Natural killer cell (primary cell): ENCODE measurements around the gene PRRT3. TPM values are rescaled to one million over a fixed set of nuclear protein-coding genes. Genes with fewer than 3 reads are reported as not detected.
A peak's percentile ranks its signal among the peaks of the same experiment; 100 is the strongest.

ENCODE experiments used
- ATAC-seq, 3 donors: fragments of 150-1000 bp in 2 of 3; fragments of 200-7000 bp in 1 of 3; cut with Tn5 transposase; 1 replicate in 1 of 3; 2 replicates in 2 of 3; pipeline ENCODE4 v1.10.0; 2021; ENCODE audit warnings: mild to moderate bottlenecking in 2 of 3, moderate library complexity in 2 of 3
- DNase-seq, 2 donors: peaks; one replicate each; pipeline versions ENCODE4 v3.0.0 to v3.0.0-alpha.2; 2013 to 2021; ENCODE audit warnings: mixed read lengths in 1 of 2
- H3K27ac ChIP-seq: one replicate; pipeline ENCODE4 v1.5.1; 2013; ENCODE audit warnings: mild to moderate bottlenecking, low read length
- H3K27me3 ChIP-seq: one replicate; pipeline ENCODE4 v1.6.1; 2013; ENCODE audit warnings: low read length; ENCODE audit not compliant: control insufficient read depth, insufficient read depth
- H3K36me3 ChIP-seq: one replicate; pipeline ENCODE4 v1.6.1; 2013; ENCODE audit warnings: low read length; ENCODE audit not compliant: control insufficient read depth, insufficient read depth
- H3K4me1 ChIP-seq: one replicate; pipeline ENCODE4 v1.6.1; 2013; ENCODE audit warnings: low read length; ENCODE audit not compliant: control insufficient read depth, insufficient read depth
- H3K4me3 ChIP-seq: one replicate; pipeline ENCODE4 v1.5.1; 2013; ENCODE audit warnings: low read length
- H3K9me3 ChIP-seq: one replicate; pipeline ENCODE4 v1.6.1; 2013; ENCODE audit warnings: low read length; ENCODE audit not compliant: control insufficient read depth, insufficient read depth
- H3K27ac Mint-ChIP-seq, 2 donors: one replicate each; pipeline ENCODE4 v1.8.0; 2022; ENCODE audit warnings: mild to moderate bottlenecking in 2 of 2, mixed read lengths in 2 of 2, moderate library complexity in 1 of 2
- H3K27me3 Mint-ChIP-seq, 2 donors: one replicate each; pipeline ENCODE4 v1.8.0; 2022; ENCODE audit warnings: low read depth in 2 of 2, mixed read lengths in 2 of 2
- H3K36me3 Mint-ChIP-seq: one replicate; pipeline ENCODE4 v1.8.0; 2022; ENCODE audit warnings: mixed read lengths
- H3K4me1 Mint-ChIP-seq, 2 donors: one replicate each; pipeline ENCODE4 v1.8.0; 2022; ENCODE audit warnings: mixed read lengths in 2 of 2
- H3K4me3 Mint-ChIP-seq: one replicate; pipeline ENCODE4 v1.8.0; 2022; ENCODE audit warnings: mild to moderate bottlenecking, moderate library complexity, mixed read lengths
- H3K9me3 Mint-ChIP-seq, 2 donors: one replicate each; pipeline ENCODE4 v1.8.0; 2022; ENCODE audit warnings: mixed read lengths in 2 of 2
- CTCF ChIP-seq: fragments of 200-600 bp; IDR thresholded peaks from one replicate; pipeline ENCODE4 v1.8.0; 2022; ENCODE audit warnings: antibody characterized with exemption
- WGBS: methylation state at CpG from one replicate; pipeline ENCODE4 v1.1.7; 2013; ENCODE audit warnings: missing lambda C conversion rate; ENCODE audit not compliant: insufficient coverage; 5-methylcytosine and 5-hydroxymethylcytosine counted together
- intact Hi-C: fragments of 100-400 bp; cut with micrococcal nuclease; formaldehyde crosslinking; loops from one replicate; pipeline ENCODE4 v1.14.2; 2022
- total RNA-seq, 4 donors: library from RNA; stranded (reverse); fragments of 120-200 nt in 1 of 4; gene quantifications; one replicate each; pipeline versions ENCODE4 v1.2.3 to v1.2.4, GENCODE V29; 2013 to 2022

The PRRT3 gene
- 1 to 10 TPM; 2.2 to 5.1 (median 4.8) TPM for total RNA-seq
- 0.92 TPM for total RNA-seq (2013)

GRCh38 chr3:9951962-9952805 lies at the start of gene PRRT3:
PRRT3 (minus strand) TSS chr3:9952408; CDS start chr3:9950115, 2,293 bp downstream.
- Histone ChIP-seq H3K9me3 (no peaks in the 10 kb centered on the region), H3K27ac (no peak within 1 kb of the TSS), H3K27me3 (no peaks in the 10 kb centered on the region), H3K36me3 (no peaks in the 10 kb centered on the region), H3K4me1 (peaks cover 14% of the 10 kb centered on the region), H3K4me3 (peak within 1 kb of the TSS; percentile 35)
- peaks cover 17 to 19% of the 10 kb centered on the region in 2 donors for H3K4me1 Mint-ChIP-seq
- DNase-seq: peak; percentile 31 to 71
- no peaks in the 10 kb centered on the region for H3K9me3 Mint-ChIP-seq
- 3% methylated on average over 48 of the region's 52 CpGs for WGBS
- peak; percentile 79 to 93 (median 90) for ATAC-seq
- TF ChIP-seq CTCF: no peak
- intact Hi-C loops: no loop called here
- peak within 1 kb of the TSS; percentile 92 for H3K4me3 Mint-ChIP-seq
- peak within 1 kb of the TSS in 1 of 2 donors; percentile 74 for H3K27ac Mint-ChIP-seq
- H3K36me3 Mint-ChIP-seq: no peaks in the 10 kb centered on the region
- no peaks in the 10 kb centered on the region for H3K27me3 Mint-ChIP-seq

GRCh38 chr3:10000686-10001085 lies 48.5 kb upstream of the PRRT3 start:
- Mint-ChIP-seq H3K9me3 (no peaks in the 10 kb centered on the region), H3K27me3 (no peaks in the 10 kb centered on the region), H3K27ac (no peak overlapping the region), H3K36me3 (no peaks in the 10 kb centered on the region), H3K4me1 (peaks cover 10 to 11% of the 10 kb centered on the region in 2 donors), H3K4me3 (no peak overlapping the region)
- DNase-seq (no peak), ATAC-seq (no peak)
- no peaks in the 10 kb centered on the region for H3K36me3 ChIP-seq
- no peak overlapping the region for H3K27ac ChIP-seq
- no peaks in the 10 kb centered on the region for H3K9me3 ChIP-seq
- H3K27me3 ChIP-seq: no peaks in the 10 kb centered on the region
- WGBS: 95% methylated on average over 6 of the region's 7 CpGs
- TF ChIP-seq CTCF: no peak
- intact Hi-C loops: no loop called here
- no peak overlapping the region for H3K4me3 ChIP-seq
- peaks cover 3% of the 10 kb centered on the region for H3K4me1 ChIP-seq

- H3K27ac ChIP-seq: no peak overlapping the region
- H3K4me1 Mint-ChIP-seq: no peaks in the 10 kb centered on the region
These were observed 42.1 kb upstream of the PRRT3 start for GRCh38 chr3:9994086-9994844.

More at GRCh38 chr3:9994086-9994844, 42.1 kb upstream of the PRRT3 start:
- no peaks in the 10 kb centered on the region for H3K9me3 Mint-ChIP-seq
- no peak overlapping the region for H3K27ac Mint-ChIP-seq
- Histone ChIP-seq H3K36me3 (no peaks in the 10 kb centered on the region), H3K4me1 (no peaks in the 10 kb centered on the region), H3K4me3 (no peak overlapping the region), H3K9me3 (no peaks in the 10 kb centered on the region), H3K27me3 (no peaks in the 10 kb centered on the region)
- TF ChIP-seq CTCF: no peak
- DNase-seq (no peak), ATAC-seq (no peak)
- H3K36me3 Mint-ChIP-seq: no peaks in the 10 kb centered on the region
- intact Hi-C loops: no loop called here
- no peak overlapping the region for H3K4me3 Mint-ChIP-seq
- H3K27me3 Mint-ChIP-seq: no peaks in the 10 kb centered on the region
- WGBS: 93% methylated on average over 10 of the region's 10 CpGs
